ENCODE results near the gene ABCA4.
"Not testable (repeated sequence)": the region's sequence is repeated elsewhere in the genome, so short reads cannot be mapped to it uniquely, and the experiment has no call there.

Gene ABCA4

GRCh38 chr1:93999840-94000415 is 121.0 kb downstream of the ABCA4 start:
- DNase-seq = no peak

DNA sequence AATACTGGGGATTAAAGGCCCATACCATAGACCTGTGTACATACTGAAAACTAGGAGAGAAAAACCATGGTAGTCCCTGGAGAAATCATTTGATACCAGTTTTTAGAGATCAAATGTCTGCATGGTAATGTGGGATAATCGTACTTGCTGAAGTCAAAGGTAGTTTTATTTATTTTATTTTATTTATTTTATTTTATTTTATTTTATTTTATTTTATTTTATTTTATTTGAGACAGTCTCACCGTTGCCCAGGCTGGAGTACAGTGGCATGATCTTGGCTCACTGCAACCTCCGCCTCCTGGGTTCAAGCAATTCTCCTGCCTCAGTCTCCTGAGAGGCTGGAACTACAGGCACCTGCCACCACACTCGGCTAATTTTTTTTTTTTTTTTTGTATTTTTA is 122.4 kb downstream of the ABCA4 start:
- not testable (repeated sequence) for DNase-seq

DNA sequence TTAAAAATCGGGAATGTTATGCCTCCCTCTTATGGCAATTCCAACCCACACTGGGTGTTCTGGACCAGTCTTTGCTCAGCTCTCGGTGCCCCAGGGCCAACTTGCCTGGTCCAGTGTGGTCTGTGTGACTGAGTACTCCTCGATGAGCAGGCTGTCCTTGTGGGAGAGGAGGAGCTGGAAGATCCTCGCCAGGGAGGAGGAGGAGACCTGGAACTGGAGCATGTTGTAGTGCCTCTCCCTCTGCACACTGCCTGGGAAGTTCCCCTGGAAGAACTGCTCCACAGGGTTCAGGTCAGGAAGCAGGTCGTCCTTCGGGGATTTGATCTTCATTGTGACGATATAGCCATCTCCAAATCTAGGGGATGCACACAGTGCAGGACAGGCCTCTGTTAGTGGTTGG is 123.2 kb downstream of the ABCA4 start:
- no peak for DNase-seq

- no peak for DNase-seq
Measured at GRCh38 chr1:93995837-93996536, 125.0 kb downstream of the ABCA4 start.

DNA sequence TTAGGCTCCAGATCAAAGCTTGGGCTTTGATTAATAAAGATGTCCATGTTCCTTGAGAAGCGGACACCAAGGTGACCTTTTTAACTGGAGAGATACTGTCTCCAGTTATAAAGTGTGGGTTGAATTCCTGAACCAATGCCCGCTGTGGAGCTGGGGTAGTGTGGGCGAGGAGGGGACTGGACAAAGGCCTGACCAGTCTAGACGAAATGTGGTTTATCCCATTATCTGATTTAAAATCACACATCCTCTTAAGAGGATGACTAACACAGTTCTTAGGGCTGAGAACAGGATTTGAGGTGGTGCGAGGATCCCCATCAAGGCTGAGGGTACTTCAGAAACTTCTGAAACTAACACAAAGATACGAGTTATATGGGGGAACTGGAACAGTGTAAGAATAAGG is 127.2 kb downstream of the ABCA4 start:
- DNase-seq = no peak

GRCh38 chr1:93992954-93993353 is 128.0 kb downstream of the ABCA4 start:
- no peak for DNase-seq

DNA sequence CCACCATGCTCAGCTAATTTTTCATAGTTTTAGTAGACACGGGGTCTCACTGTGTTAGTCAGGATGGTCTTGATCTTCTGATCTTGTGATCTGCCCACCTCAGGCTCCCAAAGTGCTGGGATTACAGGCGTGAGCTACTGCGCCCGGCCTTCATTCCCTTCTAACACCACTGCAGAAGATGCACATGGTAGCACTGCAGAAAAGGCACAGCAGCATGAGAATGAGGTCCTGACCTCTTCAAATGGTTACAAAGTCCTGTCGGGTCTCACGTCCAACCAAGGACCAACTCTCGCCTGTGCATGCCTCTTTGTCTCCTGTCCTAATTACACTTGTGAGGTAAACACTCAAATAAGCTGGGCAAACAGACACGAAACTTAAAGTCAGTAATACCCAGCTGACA is 128.8 kb downstream of the ABCA4 start:
- no peak for DNase-seq

DNA sequence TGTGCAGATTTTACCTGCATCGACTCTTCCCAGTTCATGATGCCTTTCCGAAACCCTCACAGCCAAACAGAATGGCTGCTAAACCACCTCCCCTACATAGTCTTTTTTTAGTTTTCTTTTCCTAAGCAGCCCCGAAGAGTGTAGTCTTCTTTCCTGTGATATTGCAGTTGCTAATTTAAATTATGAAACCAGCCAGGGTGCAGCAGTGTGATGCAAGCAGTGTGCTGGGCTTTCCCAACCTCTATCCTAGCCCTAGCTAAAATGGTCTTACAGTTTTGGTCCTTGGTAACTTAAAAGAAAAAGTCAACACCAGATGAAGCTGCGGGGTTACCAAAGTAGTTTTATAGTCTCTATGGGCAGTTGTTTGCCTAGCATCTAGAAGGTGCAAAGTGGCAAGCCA is 129.7 kb downstream of the ABCA4 start:
- DNase-seq = no peak

- DNase-seq = not testable (repeated sequence)
Measured at GRCh38 chr1:93990477-93990876, 130.5 kb downstream of the ABCA4 start.

DNA sequence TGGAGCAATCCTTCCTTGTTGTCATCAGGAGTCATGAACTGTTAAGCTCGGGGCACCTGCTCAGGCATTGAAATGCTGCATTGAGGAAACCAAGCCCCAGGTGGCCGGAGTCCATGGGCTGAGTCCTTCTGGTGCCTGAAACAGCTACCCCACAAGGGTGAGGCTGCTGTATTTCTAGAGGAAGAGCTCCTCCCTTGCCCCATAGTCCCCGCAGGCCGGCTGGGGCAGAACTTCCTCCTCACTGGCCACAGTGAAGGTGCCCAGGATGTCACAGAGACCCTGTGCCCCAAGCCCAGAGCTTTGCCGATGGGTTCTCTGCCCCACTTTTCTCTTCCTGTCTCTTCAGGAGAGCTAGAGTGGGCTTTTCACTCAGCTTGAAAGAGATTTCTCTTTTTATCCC is 130.9 kb downstream of the ABCA4 start:
- DNase-seq = no peak

DNA sequence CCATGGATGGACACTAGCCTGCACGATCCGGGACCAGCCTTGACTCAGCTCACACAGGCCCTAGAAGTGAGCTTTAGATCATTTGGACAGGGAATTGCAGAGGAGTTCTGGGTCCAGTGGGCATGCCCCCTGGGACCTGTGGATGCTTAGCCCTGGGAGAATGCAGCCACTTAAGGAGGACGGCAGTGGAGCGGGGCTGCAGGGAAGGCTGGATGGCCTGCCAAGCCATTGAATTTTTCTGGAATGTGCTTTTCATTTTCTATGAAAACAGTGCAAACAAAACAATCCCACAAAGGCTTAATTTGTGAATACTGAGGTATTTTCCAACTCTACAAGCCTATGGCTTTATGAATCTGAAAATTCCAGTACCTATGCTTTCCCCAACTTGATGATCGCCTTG is 131.3 kb downstream of the ABCA4 start:
- DNase-seq = no peak

GRCh38 chr1:93988634-93989350 is 132.2 kb downstream of the ABCA4 start:
- no peak for DNase-seq

DNA sequence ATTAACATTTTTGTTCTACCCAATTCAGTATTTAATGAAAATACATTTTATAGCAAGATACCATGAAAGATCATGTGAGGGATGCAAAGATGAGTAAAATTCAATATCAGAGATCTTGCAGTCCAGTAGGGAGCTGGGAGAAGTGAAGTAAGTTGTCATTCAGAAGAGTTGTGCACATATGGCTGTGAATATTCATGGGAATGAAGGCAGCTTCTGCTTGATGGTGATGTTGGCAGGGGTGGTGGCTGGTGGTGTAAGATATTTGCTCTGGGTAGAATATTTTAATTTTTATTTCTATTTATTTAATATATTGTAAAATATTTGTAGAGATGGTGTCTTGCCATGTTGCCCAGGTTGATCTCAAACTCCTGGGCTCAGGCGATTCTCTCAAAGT is 139.7 kb downstream of the ABCA4 start:
- no peak for DNase-seq

DNA sequence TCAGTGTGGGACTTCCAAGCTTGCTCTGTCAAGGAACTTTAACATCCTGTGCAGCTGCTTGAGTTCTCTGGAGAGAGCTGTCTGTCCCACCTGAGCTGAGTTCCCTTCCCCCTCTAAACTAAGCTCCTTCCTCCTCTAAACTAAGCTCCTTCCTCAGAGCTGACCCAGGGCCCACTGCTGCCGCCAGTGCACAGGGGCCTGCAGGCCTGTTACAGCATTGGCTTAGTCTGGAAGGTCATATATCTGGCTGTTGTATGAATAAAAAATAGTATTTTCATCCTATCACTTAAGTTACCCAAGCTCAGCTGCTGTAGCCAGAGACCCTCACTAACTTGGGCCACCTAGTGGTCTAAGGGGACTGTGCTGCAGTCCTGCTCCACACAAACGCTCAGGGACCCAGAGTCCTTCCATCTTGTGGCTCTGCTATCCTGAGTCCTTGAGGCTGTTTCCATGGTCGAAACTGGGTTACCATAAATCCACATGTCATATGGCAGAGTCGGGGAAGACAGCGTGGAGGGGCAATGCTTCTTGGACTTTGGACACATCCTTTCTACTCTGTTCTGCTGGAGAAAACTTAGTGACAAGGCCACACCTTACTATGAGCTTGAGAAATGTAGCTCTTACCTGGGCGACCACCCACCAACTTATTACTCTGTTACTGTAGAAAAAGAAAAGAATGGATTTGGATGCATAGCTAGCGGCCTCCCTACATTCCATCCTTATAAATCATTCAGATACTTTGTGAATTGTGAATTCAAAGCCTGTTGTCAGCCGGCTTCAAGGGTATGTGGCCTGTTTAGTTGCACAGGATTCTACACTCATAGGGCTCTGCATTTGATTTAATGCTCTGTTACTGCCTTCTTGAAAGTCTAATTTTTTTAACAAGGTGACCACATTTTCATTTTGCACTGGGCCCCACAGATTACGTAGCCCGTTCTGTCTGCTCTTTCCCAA is 140.4 kb downstream of the ABCA4 start:
- no peak for DNase-seq

DNA sequence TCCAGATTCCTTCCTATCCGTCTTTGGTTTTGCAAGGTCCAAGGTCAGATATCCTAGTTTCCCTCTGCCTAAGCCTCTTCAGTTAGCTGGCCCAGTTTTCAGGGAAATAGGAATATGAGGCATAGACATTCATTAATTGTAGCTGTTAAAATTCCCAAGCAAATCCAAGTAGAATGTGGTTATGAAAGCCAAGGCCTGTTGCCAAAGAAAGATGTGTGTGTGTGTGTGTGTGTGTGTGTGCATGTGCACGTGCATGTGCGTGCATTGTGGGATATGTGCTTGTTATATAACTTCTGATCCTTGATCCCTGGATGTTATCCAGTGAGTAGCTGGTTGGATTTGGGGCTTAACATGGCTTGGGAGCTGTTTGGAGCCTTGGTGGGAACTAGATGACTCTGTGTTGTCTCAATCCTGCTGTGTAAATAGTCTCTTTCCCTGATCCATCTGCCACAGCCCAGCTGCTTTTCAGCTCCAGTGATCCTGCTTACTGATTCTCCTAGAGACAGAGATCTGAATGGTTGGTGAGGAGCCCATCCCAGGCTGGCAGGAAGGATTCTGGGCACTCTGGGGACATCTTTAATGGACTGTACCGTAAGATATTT is 141.1 kb downstream of the ABCA4 start:
- DNase-seq = no peak

- DNase-seq = no peak
Measured at GRCh38 chr1:93979040-93979717, 141.8 kb downstream of the ABCA4 start.

DNA sequence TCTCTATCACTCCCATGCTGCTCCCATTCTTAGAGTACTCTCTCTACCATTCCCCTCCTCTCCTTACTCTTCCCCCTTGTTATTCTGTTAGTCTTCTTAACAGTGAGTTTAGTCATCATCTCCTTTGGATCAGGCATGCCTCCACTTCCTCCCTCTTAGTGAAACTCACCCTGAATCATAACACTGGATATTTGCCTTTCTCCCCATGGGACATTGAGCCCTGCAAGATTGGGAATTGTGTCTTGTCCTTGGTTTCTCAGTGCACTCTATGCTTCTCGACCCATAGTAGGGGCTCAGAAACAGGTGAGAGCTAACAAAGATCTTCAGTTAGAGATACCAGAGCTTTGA is 143.4 kb downstream of the ABCA4 start:
- no peak for DNase-seq

- no peak for DNase-seq
Measured at GRCh38 chr1:93976711-93977597, 144.0 kb downstream of the ABCA4 start.

- DNase-seq = no peak
Measured at GRCh38 chr1:93976291-93976690, 144.7 kb downstream of the ABCA4 start.

DNA sequence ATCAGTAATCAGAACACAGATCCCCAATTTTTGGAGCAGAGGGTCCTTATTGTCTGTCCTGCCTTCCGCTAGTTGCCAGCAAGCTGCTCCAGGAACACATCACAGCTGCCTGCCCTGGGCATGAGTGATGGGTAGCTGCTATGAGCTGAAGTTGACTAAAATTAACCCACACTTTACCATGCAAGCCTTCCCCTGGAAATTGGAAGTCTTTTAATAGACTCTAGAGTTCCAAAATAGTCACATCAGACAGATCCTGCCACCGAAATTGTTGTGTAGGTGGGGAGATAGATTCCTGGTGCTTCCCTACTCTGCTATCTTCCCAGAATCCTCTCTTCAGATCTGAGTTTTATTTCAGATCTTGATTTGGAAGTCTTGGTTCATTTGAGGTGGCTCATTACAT is 148.6 kb downstream of the ABCA4 start:
- DNase-seq = no peak

- no peak for DNase-seq
Measured at GRCh38 chr1:93969887-93970286, 151.1 kb downstream of the ABCA4 start.

Data from activated naive CD4-positive, alpha-beta T cell treated with Interleukin-2 at 50 U/mL for 16 hours (primary cell).